Ishikawa (cell line): ENCODE data around the gene ISX.

ENCODE experiments used
- CEBPB ChIP-seq: IDR thresholded peaks from 2 replicates; pipeline ENCODE4 v1.6.1; 2012
- EGR1 ChIP-seq: IDR thresholded peaks from 2 replicates; pipeline ENCODE4 v1.6.1; 2012
- EP300 ChIP-seq: IDR thresholded peaks from 2 replicates; pipeline ENCODE4 v1.6.1; 2012; ENCODE audit warnings: borderline replicate concordance
- FOXM1 ChIP-seq: IDR thresholded peaks from 2 replicates; pipeline ENCODE4 v1.6.1; 2012; ENCODE audit warnings: low read depth, borderline replicate concordance
- MAX ChIP-seq: IDR thresholded peaks from 2 replicates; pipeline ENCODE4 v1.6.1; 2012
- NFIC ChIP-seq: IDR thresholded peaks from 2 replicates; pipeline ENCODE4 v1.6.1; 2012
- RAD21 ChIP-seq: IDR thresholded peaks from 2 replicates; pipeline ENCODE4 v1.6.1; 2012; ENCODE audit warnings: low read depth
- REST ChIP-seq: IDR thresholded peaks from 2 replicates; pipeline ENCODE4 v1.6.1; 2012; ENCODE audit warnings: low read depth, mild to moderate bottlenecking
- TAF1 ChIP-seq: IDR thresholded peaks from 2 replicates; pipeline ENCODE4 v1.6.1; 2012; ENCODE audit warnings: low read depth, mild to moderate bottlenecking
- TCF12 ChIP-seq: IDR thresholded peaks from 2 replicates; pipeline ENCODE4 v1.6.1; 2012; ENCODE audit warnings: low read depth
- TEAD4 ChIP-seq: IDR thresholded peaks from 2 replicates; pipeline ENCODE4 v1.6.1; 2012
- YY1 ChIP-seq: IDR thresholded peaks from 2 replicates; pipeline ENCODE4 v1.6.1; 2012; ENCODE audit warnings: low read depth
- ZBTB7A ChIP-seq: IDR thresholded peaks from 2 replicates; pipeline ENCODE4 v1.6.1; 2012; ENCODE audit warnings: low read depth

- TF ChIP-seq MAX, result no peak
- TF ChIP-seq ZBTB7A, result no peak
- no peak for TF ChIP-seq TEAD4
- no peak for TF ChIP-seq EP300
- TF ChIP-seq REST, result no peak
- TF ChIP-seq RAD21, result no peak
- TF ChIP-seq TAF1, result no peak
- TF ChIP-seq YY1, result no peak
- TF ChIP-seq EGR1, result no peak
- TF ChIP-seq FOXM1, result no peak
- no peak for TF ChIP-seq TCF12
- no peak for TF ChIP-seq CEBPB
- TF ChIP-seq NFIC, result no peak
These were observed 68.7 kb downstream of the ISX start for GRCh38 chr22:35134637-35135036.
